Mucosa of gallbladder (tissue), 1 donor: ENCODE measurements around the gene CISTR. TPM values are rescaled to one million over a fixed set of nuclear protein-coding genes. Genes with fewer than 3 reads are reported as not detected.
"Not testable (repeated sequence)": the region's sequence is repeated elsewhere in the genome, so short reads cannot be mapped to it uniquely, and the experiment has no call there.

Experiments
- DNase-seq: peaks from one replicate; pipeline ENCODE4 v3.0.0-alpha.2; 2020; ENCODE audit warnings: low spot score
- total RNA-seq: library from RNA; stranded (reverse); gene quantifications from one replicate; pipeline ENCODE4 v1.2.1, GENCODE V29; 2021
- donor health status: DM: no; HTN: no; CAD: no.

Gene CISTR
- not detected for total RNA-seq

DNA sequence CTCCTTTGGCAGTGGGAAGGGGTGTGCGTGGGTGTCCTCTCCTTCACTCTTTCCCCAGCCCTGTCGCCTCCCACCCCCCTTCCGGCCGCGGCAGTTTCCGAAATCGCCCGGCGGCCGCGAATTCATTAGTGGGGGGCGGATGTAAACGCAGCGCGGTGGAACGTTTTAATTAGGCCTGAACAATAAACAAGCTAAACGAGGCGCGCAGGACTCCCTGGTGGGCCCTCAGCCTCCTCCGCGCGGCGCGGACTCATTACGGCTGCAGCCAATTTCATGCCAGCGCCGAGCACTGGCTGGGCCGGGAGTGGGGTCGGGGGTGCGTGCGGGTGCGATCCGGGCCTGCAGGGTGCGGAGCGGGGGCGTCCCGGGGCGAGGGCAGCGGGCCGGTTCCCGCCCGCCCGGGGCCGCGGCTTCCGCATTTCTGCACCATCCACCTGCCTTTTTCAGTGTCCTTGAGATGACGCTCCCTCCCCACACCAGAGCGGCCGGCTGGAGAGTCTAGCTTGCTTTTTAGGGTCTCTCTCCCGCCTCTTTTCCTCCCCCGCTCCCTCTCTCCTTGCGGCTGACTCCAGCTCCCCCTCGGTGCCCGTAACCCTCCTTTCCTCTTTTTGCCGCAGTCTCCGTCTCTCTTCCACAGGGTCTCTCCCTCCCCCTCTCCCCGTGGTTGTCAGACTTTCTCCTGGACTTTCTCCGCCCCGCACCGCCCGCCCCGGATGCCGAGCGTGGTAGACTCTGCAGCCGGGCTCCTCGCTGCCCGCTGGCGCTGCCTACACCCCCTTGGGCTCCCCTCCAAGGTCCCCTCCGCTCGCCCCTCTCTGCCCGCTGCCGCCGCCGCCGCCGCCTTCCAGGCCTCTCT is at the start of gene CISTR:
CISTR (minus strand) TSS at position 644 of the 856 bp plus-strand sequence.
- no peak for DNase-seq

DNA sequence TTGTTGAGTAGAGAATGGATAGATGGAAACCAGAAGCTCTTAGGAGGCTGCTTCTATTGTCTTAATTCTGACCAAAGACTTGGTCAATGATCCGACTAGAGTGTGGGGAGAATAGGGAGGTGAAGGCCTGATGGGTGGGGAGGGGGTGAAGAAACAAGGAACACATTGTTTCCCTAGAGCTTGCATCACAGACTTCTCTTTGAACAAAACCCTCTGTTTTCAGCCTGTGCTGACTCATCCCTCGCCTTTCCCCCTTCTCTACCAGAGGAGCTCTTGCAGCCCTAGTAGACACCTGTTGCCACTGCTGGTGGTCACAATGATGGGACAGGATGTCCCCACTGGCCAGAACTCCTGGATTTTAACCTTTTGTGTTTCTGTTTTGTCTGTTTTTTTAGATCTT is 46.8 kb upstream of the CISTR start:
- DNase-seq: no peak

DNA sequence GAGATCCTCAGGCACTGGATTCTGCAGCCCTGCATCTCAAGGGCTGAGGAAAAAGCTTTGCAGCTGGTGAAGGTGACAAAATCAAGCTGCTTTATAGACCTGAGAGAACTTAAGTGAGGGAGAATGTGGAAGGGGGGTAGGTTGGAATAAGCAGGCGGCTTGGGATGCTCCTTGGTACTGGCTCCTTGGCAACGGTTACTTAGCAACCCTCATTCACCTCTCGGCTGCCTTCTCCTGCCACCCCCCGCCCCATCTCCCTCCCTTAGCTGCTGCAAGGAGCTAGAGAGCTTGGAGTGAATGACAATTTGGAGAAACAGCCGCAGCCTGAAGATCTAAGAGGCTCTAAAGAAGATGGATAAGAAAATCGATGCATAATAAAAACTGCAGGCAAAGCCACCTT is 44.1 kb upstream of the CISTR start:
- no peak for DNase-seq

GRCh38 chr12:53793221-53793620 is 41.4 kb upstream of the CISTR start:
- no peak for DNase-seq

- DNase-seq: no peak
Measured at GRCh38 chr12:53791735-53792326, 40.1 kb upstream of the CISTR start.

DNA sequence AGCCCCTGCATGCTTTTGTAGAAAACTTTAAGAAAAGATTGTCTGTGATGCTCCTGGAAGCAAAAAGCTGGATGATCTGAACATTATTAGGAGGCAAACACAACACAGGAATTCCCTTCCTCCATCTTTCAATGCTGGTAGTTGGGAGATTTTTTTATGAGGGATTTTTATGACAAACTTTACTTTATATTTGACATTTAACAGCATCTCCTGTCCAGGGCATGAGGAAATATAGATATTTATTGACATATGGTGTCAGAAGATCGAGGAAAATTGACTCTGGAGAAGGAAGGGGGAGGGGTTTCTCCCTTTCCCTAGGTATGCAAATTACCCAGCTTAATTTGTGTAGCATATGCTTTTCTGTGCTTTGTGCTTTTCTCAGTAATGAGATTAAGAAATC is 37.8 kb upstream of the CISTR start:
- DNase-seq: no peak

DNA sequence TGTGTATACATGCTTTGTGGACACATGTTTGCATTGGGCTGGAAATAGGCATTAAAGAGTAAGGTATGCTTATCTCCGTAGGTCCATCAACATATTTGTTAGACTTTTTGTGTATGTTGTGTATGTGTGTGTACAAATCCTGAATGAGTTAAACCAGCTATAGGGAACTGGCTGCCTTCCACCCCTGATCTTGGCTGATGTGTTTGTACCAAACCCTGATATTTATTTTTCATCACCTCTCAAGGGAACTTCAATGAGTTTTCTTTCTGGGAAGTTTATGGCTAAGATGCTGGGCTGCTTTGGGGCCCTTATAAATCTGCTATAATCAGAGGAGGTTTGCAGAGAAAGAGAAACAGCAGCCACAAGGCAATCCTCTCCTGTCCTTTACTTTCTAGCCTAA is 37.1 kb upstream of the CISTR start:
- no peak for DNase-seq

GRCh38 chr12:53786411-53786810 is 34.6 kb upstream of the CISTR start:
- no peak for DNase-seq

GRCh38 chr12:53785161-53785560 is 33.4 kb upstream of the CISTR start:
- DNase-seq: no peak

DNA sequence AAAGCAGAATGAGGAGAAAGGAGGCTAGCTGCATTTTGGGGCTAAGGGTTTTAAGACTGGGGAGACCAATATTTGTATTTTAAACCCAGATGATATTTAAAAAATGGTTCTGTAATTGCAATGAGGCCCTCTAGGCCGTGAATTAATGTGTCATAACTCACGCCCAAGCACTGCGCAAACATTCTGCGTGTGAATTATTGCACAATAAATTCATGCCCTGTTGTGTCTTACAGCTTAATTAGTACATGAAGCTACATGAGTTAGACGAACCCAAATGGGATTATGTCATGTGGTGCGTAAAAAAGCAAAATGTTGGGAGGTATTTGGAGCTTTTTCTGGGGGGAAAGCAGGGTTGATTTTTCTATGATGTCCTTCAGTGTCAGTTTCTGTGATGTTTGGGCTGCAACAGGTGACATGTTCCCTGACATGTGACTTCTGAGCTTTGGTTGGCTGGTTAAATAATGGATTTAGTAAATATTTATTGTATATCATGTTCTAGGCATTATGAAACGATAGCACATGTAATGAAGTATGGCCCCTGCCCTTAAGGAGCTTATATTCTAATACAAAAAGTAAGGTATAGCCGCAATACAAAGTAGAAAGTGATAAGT is 30.4 kb upstream of the CISTR start:
- DNase-seq: no peak

DNA sequence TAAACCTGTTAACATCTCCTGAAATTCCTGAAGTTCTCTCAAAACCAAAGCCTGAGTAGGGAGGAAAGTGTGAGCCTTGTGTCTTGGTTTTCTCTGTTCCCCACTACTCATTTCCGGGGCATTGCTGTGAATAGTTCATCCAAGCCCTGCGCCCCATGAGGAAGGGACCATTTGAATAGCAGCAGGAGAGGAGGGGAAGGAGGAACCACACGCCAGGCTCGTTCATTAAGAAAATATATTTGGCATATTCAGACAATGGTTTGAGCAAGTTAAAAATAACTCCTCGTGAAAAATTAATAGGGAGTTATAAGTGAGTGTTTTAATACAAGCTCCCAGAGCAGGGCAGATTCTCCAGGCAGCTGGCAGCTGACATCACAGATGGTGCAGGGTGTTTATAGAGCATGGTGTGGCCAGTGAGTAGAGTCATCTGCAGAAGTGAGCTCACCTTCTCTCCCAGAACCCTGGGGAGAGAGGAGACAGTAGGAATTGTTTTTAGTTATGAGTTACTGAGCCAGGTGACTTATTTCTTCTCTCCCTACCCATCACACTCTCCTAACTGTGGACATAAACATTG is 29.5 kb upstream of the CISTR start:
- no peak for DNase-seq

DNA sequence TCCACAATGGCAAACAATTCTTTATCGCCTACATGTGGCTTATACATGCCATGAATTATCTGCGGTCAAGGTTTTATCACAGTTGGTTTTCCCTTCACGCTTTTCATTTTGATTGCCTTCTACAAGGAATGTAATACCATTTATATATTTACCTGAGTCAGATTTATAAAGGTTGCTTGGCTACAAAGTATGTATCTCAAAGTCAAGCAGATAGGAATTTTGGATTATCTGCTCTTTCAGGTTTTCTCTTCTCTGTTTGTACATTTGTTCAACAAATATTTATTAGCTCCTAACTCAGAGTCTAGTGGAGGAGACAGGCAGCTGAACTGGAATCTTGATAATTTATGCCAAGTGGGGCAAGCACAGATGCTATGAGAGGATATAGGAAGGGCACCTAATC is 28.5 kb upstream of the CISTR start:
- DNase-seq: no peak

DNA sequence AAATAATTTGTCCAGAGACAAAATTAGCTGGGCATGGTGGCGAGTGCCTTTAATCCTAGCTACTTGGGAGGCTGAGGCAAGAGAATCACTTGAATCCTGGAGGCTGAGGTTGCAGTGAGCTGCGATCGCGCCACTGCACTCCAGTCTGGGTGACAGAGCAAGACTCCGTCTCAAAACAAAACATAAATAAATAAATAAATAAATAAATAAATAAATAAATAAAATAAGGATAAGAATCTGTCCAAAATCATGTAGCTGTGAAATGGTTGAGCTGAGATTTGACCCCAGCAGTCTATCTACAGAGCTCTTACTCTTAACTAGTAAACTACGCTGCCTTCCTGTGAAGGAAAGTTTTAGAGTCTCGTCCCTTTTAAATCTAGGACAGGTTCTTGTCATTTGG is 27.9 kb upstream of the CISTR start:
- DNase-seq: not testable (repeated sequence)

- no peak for DNase-seq
Measured at GRCh38 chr12:53777936-53778644, 26.3 kb upstream of the CISTR start.

DNA sequence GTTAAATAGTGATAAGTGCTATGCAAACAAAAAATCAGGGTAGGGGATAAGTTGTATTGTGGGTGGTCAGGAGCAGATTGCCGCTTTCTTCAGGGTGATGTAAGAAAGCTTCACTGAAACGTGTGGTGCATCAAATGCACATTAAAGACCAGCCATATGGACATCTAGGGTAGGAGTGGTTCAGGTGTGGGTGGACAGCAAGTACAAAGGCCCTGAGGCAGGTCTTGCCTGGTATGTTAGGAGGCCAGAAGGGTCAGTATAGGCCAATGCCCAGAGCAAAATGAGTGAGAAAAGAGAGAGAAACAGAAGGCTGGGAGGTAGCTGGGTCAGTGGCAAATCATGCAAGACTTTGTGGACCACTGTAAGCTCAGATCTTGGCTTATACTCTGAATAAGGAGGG is 25.6 kb upstream of the CISTR start:
- DNase-seq: no peak

DNA sequence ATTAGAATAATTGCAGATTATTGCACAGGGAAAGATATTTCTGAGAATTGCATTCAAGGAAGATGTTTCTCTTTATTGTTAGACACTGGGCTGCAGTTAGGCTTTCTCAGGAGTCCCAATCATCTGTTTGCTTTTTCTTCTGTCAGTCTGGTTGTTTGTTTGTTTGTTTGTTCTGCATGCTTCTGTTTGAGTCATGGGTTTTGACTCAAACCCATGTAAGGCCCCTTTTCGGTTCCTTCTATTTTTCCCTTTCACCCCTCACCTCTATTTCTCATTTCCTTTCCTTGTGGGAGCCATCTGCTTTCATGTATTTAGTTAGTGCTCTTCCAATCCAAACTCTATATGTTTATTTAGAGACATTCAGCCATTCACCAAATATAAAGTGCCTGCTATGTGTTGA is 25.1 kb upstream of the CISTR start:
- no peak for DNase-seq

DNA sequence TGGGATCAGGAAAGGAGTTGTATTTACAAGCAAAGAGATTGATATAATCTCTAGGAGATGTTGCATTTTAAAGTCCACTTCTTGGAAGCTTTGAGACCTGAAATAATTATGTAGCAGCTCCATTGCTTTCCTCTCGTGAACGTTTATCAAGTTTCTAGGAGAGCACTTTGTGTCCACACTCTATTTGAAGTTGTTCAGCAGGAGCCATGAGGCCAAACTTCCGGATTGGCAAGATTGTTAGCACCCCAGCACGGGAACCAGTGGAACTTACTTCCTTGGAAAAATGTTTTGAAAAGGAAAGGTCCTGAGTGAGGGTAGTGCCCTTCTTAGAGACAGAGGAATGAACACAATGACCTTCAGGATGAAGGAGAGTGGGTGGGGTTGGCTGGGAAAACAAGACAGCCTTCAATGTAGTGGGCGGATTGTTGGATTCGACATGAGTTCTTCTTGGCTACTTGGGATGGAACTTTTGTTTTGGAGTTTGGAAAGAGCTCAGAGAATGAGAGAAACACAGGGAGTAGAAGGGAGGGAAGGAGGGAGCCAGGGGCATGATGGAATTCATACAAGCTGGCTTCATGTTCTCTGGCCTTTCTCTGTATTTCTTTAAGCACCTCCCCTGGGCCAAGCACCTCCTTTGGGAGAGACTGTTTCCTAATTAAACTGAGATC is 23.8 kb upstream of the CISTR start:
- no peak for DNase-seq

- DNase-seq: no peak
Measured at GRCh38 chr12:53770281-53770680, 18.5 kb upstream of the CISTR start.

- DNase-seq: no peak
Measured at GRCh38 chr12:53768976-53769375, 17.2 kb upstream of the CISTR start.

DNA sequence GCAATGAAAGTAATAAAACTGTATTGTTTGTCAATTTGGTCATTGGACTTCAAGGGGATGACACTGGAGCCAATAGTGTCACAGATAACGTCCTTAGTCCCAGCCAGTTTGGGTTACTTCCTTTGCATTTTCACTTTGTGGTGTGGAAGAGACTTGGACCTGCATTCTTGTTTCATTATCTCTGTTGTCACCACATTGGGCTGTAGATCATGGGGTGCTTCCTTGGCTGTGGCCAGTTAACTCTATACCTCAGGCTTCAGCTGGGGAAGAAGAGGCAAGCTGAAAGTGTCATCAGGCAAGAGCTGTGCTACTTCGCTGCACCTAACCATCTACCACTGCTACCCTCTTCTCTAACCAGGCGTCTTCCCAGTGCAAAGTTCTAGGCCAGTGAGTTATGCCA is 15.1 kb upstream of the CISTR start:
- DNase-seq: no peak

GRCh38 chr12:53765891-53766290 is 14.1 kb upstream of the CISTR start:
- no peak for DNase-seq

GRCh38 chr12:53764615-53765014 is 12.8 kb upstream of the CISTR start:
- DNase-seq: no peak
